GM23248 (cell line): ENCODE data around the gene TMEM72.

Source experiments
- EZH2 ChIP-seq: fragments of 200-600 bp; sonication (generic); IDR thresholded peaks from 2 replicates; pipeline ENCODE4 v1.6.1; 2018; ENCODE audit warnings: antibody characterized with exemption, mild to moderate bottlenecking; ENCODE audit not compliant: insufficient read depth, poor library complexity, severe bottlenecking
- EZH2phosphoT487 ChIP-seq: fragments of 200-600 bp; sonication (generic); IDR thresholded peaks from 2 replicates; pipeline ENCODE4 v1.6.1; 2018; ENCODE audit warnings: antibody characterized with exemption, moderate library complexity, mild to moderate bottlenecking, low read depth; ENCODE audit not compliant: insufficient read depth

GRCh38 chr10:44979281-44980191 lies 68.4 kb downstream of the TMEM72 start:
- no peak for TF ChIP-seq EZH2
- TF ChIP-seq EZH2phosphoT487 = no peak
